Stimulated activated CD4-positive, alpha-beta T cell treated with anti-CD3 and anti-CD28 coated beads, Interleukin-15, amount 100 ng/mL, for 48 hours (primary cell): Measurements from ENCODE around the gene CACNG1.

Experiments used
- DNase-seq, 2 donors: peaks; one replicate each; pipeline ENCODE4 v3.0.0-alpha.2; 2020; ENCODE audit warnings: low read depth in 2 of 2

Gene CACNG1

GRCh38 chr17:67051837-67052236, 7.5 kb downstream of the CACNG1 start:
- no peak for DNase-seq

DNA sequence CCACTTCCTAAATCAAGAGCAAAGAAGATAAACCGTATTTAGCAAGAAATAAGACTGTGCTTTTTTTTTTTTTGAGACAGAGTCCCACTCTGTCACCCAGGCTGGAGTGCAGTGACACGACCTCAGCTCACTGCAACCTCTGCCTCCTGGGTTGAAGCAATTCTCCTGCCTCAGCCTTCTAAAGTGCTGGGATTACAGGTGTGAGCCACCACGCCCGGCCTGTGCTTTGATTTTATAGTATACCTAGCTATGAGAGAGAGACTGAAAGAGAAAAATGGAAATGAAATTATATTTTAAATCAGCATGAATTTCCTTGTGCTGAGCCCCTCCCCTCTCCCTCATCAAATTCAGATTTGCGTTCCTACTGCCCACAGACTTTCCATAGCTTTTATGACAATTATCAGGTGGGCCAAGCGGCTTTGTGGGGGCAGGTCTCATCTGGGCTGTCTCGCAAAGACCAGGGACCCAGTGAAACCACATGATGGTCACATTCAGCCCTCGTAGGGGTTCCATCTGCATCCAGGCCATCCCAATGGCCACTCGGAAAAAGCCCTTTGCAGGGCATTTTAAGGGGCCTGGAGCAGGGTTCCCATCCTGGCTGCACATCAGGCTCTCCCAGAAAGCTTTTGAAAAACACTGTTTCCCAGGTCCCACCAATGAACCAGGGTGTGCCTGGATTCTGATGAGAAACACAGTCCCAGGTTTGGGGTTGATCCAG, 8.5 kb downstream of the CACNG1 start:
- DNase-seq = no peak

DNA sequence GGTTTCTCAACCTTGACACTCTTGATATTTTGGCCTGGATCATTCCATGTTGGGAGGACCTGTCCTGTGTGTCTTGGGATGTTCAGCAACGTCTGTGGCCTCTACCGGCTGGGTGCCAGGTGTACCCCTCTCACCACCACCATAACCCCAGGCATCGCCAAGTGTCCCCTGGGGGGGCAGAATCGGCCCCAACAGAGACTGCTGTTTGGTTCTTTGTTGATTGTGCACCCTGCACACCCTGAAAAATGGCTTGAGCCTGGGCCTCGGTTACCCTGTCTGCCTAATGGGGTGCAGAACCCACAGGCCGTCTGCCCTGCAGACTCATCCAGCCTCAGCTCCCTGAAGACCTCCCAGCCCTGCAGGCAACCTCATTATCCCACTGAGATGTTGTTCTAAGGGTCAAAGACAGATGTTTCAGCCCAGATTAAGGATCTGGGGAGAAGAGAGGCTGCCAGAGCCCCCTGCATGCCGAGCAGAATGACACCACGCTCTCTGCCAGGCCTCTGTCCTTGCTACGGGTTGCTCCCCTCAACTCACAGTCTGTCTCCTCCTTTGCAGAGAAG, 9.2 kb downstream of the CACNG1 start:
- no peak for DNase-seq

DNA sequence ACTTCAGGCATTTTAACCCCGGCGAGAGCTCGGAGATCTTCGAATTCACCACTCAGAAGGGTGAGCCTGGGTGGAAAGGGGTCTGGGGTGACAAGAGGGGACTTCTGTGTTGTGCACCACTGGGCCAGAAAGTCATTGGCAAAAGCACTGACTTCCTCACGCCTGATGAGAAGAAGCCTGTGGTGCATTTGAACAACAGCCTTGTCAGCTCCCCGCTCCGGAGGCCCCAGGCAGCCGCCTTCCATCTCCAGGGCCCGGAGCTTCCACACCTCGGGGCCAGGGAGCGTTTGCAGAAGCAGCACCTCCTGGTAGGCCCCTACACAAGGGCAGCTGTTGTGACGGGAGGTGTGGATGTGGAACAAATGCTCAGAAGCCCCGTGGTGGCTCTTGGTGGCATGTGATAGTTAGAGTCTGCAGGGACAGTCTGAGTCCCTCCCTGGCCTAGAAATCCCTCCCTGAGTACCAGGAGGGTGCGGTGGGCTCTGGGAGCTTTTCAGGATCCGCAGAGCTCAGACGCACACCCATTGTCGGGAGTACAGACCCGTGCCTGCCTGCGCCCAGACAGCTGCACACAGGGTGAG, 9.7 kb downstream of the CACNG1 start:
- DNase-seq = no peak

DNA sequence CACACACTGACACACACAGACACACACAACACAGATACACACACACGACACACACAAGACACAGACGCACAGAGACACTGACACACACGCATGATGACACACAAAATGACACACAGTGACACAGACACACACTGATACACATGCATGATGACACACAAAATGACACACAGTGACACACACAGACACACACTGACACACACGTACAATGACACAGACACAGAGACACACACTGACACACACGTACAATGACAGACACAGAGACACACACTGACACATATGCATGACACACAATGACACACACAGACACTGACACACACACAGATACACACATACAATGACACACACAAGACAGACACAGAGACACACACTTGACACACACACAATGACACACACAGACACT, 10.3 kb downstream of the CACNG1 start:
- no peak for DNase-seq

- DNase-seq = no peak
Observed at GRCh38 chr17:67055041-67055443, 10.7 kb downstream of the CACNG1 start.

- no peak for DNase-seq
Observed at GRCh38 chr17:67055811-67056745, 11.7 kb downstream of the CACNG1 start.

DNA sequence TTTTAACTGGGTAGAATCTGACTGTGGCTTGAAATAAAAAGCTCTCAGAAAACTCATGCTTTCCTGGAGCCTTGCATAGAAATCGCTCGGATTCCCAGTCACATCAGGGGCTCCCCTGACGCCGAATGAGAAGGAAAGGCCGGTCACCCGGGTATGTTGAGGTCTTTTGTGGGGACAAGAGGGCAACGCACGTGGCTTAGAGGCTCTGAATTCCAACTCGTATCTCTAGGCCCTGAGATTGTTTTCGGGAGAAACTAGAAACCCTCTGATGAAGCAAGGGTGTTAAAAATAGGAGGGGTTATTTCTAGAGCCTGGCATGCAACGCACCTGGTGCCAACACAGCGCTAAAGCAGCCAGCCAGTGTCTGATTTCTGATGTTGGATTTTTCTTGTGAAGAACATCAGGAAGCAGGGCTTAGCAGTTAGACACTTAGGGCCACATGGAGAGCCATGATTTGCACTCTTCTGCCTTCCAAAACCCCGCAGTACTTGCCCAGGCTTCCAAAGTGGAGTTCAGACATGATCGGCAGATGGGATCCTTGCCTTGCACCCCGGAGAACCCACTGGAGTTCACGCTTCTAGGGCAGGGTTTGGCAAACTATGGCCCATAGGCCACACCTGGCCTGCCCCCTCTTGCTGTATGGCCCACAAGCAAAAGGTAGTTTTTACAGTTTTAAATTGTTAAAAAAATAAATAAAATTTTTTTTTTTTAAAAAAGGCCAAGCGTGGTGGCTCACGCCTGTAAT, 12.6 kb downstream of the CACNG1 start:
- no peak for DNase-seq

GRCh38 chr17:67058036-67058435, 13.7 kb downstream of the CACNG1 start:
- DNase-seq = no peak

DNA sequence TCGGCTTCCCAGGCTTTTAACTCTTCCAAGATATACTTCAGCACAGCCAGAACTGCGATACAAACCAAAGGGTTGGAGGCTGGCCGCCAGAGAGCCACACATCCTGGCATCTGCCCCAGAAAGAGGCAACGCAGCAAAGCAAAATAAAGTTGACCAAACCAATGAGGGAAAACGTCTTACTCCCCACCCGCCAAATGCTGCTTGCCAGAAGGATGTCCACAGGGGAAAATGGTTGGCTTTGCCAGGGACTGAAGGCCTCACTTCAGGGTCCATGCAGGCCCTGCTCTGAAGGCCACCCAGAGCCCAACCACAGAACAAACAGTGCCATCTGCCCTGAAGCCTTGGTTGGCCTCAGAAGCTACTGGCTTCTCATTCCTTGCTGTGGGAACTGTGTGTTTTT, 15.0 kb downstream of the CACNG1 start:
- no peak for DNase-seq

- DNase-seq = no peak
Observed at GRCh38 chr17:67063141-67063540, 18.8 kb downstream of the CACNG1 start.

DNA sequence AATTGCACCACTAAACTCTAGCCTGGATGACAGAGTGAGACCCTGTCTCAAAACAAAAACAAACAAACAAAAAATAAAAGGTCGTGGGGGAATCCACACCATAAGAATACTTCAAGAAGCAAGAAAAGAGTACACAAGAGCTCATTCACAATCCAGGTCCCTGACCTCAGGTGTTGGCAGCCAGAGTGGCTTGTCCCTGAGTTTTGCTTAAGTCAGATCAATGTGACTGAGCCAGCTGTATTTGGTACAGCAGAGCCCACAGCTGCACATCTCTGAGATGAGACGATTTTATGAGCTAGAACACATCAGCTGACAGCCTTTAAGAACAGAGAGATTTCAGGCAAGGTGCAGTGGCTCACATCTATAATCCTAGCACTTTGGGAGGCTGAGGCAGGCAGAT, 22.4 kb downstream of the CACNG1 start:
- no peak for DNase-seq

- no peak for DNase-seq
Observed at GRCh38 chr17:67067571-67068482, 23.5 kb downstream of the CACNG1 start.

DNA sequence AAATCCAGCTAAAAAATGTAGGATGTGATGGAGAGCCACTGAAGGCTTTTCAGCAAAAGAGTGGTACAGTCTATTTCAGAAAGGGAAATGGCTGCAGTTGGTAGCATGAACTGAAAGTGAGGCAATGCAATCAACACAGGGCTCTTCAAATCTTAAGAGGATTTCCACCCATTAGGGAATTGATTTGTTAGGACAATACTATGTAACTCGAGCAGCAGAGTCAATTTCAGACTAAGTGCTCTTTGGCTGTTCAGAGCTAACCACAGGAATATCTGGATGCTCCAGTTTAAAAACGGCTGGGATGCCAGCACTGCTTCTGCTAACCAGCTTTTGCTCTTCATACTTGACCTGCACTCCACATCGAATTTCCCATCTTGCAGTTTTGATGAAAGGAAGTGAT, 24.6 kb downstream of the CACNG1 start:
- no peak for DNase-seq

- DNase-seq = no peak
Observed at GRCh38 chr17:67069603-67070136, 25.3 kb downstream of the CACNG1 start.

- DNase-seq = no peak
Observed at GRCh38 chr17:67071595-67071994, 27.2 kb downstream of the CACNG1 start.

DNA sequence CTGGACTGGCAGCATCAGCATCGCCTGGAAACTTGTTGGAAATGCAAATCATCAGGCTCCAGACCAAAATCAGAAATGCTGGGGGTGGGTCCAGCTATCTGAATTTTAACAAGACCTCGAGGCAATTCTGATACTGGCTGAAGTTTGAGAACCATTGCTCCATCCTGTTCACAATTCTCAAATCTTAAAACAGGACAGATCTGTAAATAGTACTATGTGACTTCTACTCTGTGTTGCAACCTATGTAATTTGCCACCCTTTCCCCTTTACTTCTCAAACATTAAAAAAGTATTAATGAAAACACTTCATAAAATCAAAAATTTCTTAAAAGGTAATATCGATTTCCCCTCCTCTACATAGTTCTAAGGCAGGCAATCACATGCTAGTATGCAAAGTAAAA, 28.5 kb downstream of the CACNG1 start:
- DNase-seq = no peak

DNA sequence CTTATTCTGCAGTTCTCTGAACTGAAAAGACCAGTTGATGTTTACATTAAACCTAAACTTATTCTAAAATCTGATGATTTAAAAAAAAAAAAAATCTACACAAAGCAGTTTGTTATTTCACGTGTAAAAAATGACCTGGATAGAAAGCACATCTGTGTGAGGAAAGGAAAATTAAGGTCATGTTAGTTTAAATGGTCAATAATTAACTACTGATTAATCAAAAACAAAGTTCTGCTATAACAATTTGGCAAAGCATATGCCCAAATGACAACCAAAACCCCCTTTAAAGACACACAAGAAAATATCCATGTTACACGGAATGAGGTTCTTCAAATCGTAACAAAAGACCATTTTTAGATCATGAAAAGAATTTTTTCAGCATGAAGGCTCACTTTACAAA, 30.4 kb downstream of the CACNG1 start:
- DNase-seq = no peak

GRCh38 chr17:67076290-67076689, 31.9 kb downstream of the CACNG1 start:
- no peak for DNase-seq

DNA sequence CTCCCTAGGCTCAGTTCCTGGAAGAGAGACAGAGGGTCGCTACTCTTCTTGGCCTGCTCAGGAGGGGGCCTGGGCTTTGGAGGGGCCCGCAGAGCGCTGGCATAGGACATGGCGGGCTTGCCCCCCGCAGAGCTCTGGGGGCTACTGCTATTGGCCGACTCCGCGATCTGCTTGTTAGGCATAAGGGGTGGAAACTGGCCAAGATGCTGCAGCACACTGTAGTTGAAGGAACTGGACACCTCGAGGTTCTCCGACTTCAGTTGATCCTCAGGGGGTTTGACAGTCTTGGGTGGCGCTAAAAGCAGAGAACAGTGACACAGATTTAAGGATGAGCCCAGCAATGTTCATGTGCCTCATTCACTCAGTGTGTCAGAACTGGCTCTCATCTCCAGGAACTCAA, 33.9 kb downstream of the CACNG1 start:
- DNase-seq = no peak
